WERI-Rb-1 (cell line): ENCODE measurements around the gene YWHAE.
A peak's percentile ranks its signal among the peaks of the same experiment; 100 is the strongest.

Source experiments
- DNase-seq: peaks from one replicate; pipeline ENCODE4 v3.0.0-alpha.2; 2020
- H3K27ac ChIP-seq: fragments of 250-450 bp; sonication (Bioruptor Pico); 2 replicates; pipeline ENCODE4 v1.5.1; 2020; ENCODE audit warnings: mild to moderate bottlenecking, moderate library complexity
- H3K27me3 ChIP-seq: fragments of 250-450 bp; sonication (Bioruptor Pico); 2 replicates; pipeline ENCODE4 v1.5.1; 2021; ENCODE audit warnings: mild to moderate bottlenecking, low read depth, moderate library complexity; ENCODE audit not compliant: insufficient read depth, severe bottlenecking
- H3K36me3 ChIP-seq: fragments of 250-450 bp; sonication (Bioruptor Pico); 2 replicates; pipeline ENCODE4 v1.5.1; 2020; ENCODE audit warnings: mild to moderate bottlenecking, moderate library complexity
- H3K4me3 ChIP-seq: 2 replicates; pipeline ENCODE4 v1.5.1; 2011; ENCODE audit warnings: low read depth, mild to moderate bottlenecking, control low read depth, low read length
- H3K9me3 ChIP-seq: fragments of 250-450 bp; sonication (Bioruptor Pico); 2 replicates; pipeline ENCODE4 v1.5.1; 2021; ENCODE audit warnings: mild to moderate bottlenecking, moderate library complexity; ENCODE audit not compliant: severe bottlenecking
- TF ChIP-seq, protein P1 (sequence below): IDR thresholded peaks from 2 replicates; pipeline ENCODE4 v1.5.1; 2011; ENCODE audit warnings: low read depth, mild to moderate bottlenecking, control low read depth, inconsistent platforms, low read length

The YWHAE gene

DNA sequence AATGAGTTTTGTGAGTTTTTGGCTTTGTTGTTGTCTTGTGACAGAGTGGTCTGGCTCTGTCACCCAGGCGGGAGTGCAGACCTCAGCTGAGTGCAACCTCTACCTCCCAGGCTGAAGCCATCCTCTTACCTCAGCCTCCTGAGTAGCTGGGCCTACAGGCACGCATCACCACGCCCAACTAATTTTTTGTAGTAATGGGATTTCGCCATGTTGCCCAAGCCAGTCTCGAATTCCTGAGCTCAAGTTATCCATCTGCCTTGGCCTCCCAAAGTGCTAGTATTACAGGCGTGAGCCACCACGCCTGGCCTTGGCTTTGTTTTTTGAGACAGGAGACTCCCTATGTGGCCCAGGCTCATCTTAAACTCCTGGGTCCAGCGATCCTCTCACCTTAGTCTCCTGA is 40.9 kb upstream of the YWHAE start:
- TF ChIP-seq, protein P1, sequence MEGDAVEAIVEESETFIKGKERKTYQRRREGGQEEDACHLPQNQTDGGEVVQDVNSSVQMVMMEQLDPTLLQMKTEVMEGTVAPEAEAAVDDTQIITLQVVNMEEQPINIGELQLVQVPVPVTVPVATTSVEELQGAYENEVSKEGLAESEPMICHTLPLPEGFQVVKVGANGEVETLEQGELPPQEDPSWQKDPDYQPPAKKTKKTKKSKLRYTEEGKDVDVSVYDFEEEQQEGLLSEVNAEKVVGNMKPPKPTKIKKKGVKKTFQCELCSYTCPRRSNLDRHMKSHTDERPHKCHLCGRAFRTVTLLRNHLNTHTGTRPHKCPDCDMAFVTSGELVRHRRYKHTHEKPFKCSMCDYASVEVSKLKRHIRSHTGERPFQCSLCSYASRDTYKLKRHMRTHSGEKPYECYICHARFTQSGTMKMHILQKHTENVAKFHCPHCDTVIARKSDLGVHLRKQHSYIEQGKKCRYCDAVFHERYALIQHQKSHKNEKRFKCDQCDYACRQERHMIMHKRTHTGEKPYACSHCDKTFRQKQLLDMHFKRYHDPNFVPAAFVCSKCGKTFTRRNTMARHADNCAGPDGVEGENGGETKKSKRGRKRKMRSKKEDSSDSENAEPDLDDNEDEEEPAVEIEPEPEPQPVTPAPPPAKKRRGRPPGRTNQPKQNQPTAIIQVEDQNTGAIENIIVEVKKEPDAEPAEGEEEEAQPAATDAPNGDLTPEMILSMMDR: no peak
- no peak for DNase-seq
- no peaks in the 10 kb centered on the region for H3K27me3 ChIP-seq
- no peak overlapping the region for H3K4me3 ChIP-seq
- H3K9me3 ChIP-seq: no peaks in the 10 kb centered on the region
- H3K27ac ChIP-seq: no peak overlapping the region
- H3K36me3 ChIP-seq: peaks cover 19% of the 10 kb centered on the region

DNA sequence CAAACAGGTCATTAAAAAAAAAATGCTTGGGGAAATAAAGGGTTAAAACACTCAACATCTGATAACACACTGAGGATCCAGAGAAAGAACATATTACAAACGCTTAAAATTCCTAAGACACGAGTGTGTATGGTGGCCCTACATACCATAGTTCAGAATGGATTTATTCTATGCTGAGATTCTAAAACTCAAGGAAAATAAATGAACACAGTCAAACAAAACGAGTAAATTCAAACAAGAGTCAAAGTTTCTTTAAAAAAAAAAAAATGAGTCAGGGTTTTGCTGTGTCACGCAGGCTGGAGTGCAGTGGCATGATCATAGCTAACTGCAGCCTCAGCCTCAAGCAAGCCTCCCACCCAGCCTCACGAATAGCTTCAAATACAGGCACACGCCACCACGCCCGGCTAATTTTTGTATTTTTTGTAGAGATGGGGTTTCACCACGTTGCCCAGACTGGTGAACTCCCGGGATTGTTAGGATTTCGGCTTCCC is 38.6 kb upstream of the YWHAE start:
- H3K27me3 ChIP-seq: no peaks in the 10 kb centered on the region
- H3K27ac ChIP-seq: no peak overlapping the region
- DNase-seq: no peak
- H3K4me3 ChIP-seq: no peak overlapping the region
- H3K36me3 ChIP-seq: peaks cover 36% of the 10 kb centered on the region
- H3K9me3 ChIP-seq: no peaks in the 10 kb centered on the region
- TF ChIP-seq, protein P1: no peak

DNA sequence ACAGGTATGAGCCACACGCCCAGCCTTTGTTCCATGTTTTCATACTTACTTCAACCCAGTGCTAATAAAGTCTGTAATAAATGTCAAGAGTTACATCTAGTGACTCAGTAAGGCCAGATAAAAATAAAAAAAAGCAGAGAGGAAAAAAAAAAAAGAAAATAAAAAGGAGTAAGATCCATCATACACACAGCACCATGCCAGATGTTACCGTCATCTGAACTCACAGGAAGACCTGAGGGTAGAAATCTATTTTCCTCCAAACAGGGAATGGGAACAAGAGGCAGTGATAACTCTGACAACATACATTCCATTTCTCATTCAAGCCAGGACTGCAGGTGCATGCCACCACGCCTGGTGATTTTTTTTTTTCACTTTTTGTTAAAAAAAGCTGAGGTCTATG is 35.3 kb upstream of the YWHAE start:
- DNase-seq: no peak
- H3K4me3 ChIP-seq: no peak overlapping the region
- TF ChIP-seq, protein P1: no peak
- H3K27ac ChIP-seq: no peak overlapping the region
- H3K36me3 ChIP-seq: peaks cover 51% of the 10 kb centered on the region
- H3K9me3 ChIP-seq: no peaks in the 10 kb centered on the region
- no peaks in the 10 kb centered on the region for H3K27me3 ChIP-seq

DNA sequence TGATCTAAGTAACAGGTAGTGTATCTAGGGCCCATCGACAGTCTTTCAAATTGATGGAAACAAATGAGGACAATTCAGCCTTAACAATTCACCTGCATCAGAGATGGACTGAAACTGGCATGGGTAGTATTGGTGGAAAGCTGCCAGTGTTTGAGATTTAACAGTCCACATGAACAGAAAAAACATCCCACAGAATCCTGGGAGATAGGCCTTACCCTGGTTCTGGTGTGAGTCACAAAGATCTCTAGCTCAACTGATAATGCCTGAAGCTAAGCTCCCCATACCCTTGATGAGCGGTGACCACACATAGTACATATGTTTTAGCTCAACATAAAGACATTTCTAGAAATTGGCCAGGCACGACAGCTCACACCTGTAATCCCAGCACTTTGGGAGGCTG is 34.1 kb upstream of the YWHAE start:
- no peak overlapping the region for H3K27ac ChIP-seq
- H3K9me3 ChIP-seq: no peaks in the 10 kb centered on the region
- TF ChIP-seq, protein P1: no peak
- DNase-seq: no peak
- peaks cover 55% of the 10 kb centered on the region for H3K36me3 ChIP-seq
- no peaks in the 10 kb centered on the region for H3K27me3 ChIP-seq
- no peak overlapping the region for H3K4me3 ChIP-seq

DNA sequence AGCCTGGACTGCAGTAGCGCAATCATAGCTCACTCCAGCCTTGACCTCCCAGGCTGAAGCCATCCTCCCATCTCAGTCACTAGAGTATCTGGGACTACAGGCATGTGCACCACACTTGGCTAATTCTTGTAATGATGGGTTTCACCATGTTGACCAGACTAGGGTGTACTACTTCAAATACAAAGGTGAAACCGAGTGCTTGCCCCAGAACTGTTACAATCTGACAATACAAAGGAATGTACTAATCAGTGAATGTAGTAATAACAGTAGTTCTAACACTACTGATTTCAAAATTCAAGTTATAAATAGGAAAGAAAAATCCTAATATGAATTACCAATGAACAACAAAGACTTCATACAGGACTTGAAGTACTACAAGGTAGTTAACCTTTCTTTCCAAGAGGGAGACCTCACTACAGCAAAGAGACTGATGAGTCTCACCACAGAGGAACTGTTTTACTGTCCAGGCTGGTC is 31.6 kb upstream of the YWHAE start:
- H3K4me3 ChIP-seq: no peak overlapping the region
- H3K36me3 ChIP-seq: peaks cover 50% of the 10 kb centered on the region
- DNase-seq: no peak
- TF ChIP-seq, protein P1: no peak
- H3K9me3 ChIP-seq: no peaks in the 10 kb centered on the region
- no peaks in the 10 kb centered on the region for H3K27me3 ChIP-seq
- H3K27ac ChIP-seq: no peak overlapping the region

DNA sequence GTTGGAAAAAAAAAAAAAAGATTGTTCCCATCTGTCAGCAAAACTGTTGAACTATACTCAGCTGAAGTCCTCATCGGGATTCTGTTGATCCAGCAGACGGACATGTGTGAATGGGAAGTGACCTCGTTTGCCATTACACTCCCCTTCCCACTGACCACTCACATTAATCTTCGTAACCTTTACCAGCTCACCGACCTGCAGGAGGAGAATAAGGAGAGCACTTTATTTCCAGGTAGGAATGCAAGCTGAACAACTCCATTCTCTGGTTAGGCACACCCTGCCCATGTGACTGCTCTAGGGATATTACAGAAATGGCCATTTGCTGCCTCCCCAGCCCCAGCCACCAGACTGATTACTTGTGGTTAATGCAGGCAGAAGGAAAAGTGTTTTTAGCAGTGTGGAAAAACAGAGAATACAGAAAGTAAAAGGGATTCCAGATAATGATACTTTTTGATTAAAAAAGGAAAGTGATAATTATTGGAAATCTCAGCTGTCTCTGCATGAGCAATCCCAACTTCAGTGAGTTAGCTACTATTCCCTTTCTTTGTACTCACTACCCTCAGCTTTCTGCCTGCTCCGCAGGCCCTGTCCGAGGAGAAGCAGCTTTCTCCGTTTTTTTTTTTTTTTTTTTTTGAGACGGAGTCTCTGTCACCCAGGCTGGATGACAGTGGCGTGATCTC is 23.6 kb upstream of the YWHAE start:
- peak; percentile 28 for DNase-seq
- H3K4me3 ChIP-seq: no peak overlapping the region
- H3K9me3 ChIP-seq: no peaks in the 10 kb centered on the region
- H3K27me3 ChIP-seq: no peaks in the 10 kb centered on the region
- H3K36me3 ChIP-seq: peaks cover 36% of the 10 kb centered on the region
- peak overlapping the region; percentile 44 for H3K27ac ChIP-seq
- TF ChIP-seq, protein P1: no peak
